GM21723 (cell line): ENCODE results near the gene ATG2B.

Source experiments
- ATAC-seq: cut with Tn5 transposase; IDR thresholded peaks from one replicate; pipeline ENCODE4 v1.9.1; 2021; ENCODE audit warnings: mild to moderate bottlenecking, moderate library complexity; ENCODE audit not compliant: unreplicated experiment

ATG2B gene

DNA sequence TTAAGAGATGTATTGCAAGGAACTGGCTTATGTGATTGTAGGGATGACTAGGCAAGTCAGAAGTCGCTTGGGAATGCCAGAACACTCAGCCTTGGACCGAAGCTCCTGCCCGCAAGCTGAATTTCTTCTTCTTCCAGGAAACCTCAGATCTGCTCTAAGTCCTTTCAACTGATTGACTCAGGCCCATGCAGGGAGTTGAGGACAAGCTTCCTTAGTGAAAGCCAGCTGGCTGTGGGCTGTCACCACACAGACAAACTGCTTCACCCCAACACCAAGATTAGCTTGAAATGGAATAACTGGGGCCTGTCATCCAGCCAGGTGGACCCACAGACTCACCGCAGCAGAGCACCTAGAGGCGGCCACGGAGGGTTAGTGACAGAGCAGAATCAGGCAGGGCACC is 133.8 kb downstream of the ATG2B start:
- ATAC-seq: no peak
